ENCODE data around the gene PRTG. TPM values are rescaled to one million over a fixed set of nuclear protein-coding genes. Genes with fewer than 3 reads are reported as not detected.
"Not testable (repeated sequence)": the region's sequence is repeated elsewhere in the genome, so short reads cannot be mapped to it uniquely, and the experiment has no call there.

PRTG gene
- total and polyA plus RNA-seq, 10 of the 15 experiments (the other 5 are each of a cell fraction or from before 2014, with no cell fraction given): under 0.01 to 0.25 TPM; not detected in 8

- TF ChIP-seq SUPT20H (IDR thresholded peaks at IDR 0.05; ENCODE audit: borderline replicate concordance, control insufficient read depth, low read depth, low read length): no peak
Observed at GRCh38 chr15:55694652-55695150, 48.3 kb downstream of the PRTG start (continued).

- POLR2A ChIA-PET; CTCF ChIA-PET; SMC1A ChIA-PET (ENCODE audit: uncharacterized antibody, unreplicated experiment); H3K27ac ChIP-seq (ENCODE audit: control insufficient read depth, insufficient read depth); H4K20me1 ChIP-seq (ENCODE audit: control insufficient read depth, insufficient read depth); H3K27me3 ChIP-seq (replicated peaks in 1 of 2; ENCODE audit: control insufficient read depth in 2 of 2, insufficient read depth in 2 of 2, low read length in 1 of 2); H3K4me3 ChIP-seq; FAIRE-seq; H3K4me1 ChIP-seq (ENCODE audit: control insufficient read depth, insufficient read depth, low read length); H3K4me2 ChIP-seq (ENCODE audit: control insufficient read depth, insufficient read depth); H3K9ac ChIP-seq (ENCODE audit: control insufficient read depth, insufficient read depth, low read length); H2AFZ ChIP-seq (ENCODE audit: control insufficient read depth, low read depth, low read length); H3K9me3 ChIP-seq (replicated peaks; ENCODE audit: control insufficient read depth, insufficient read depth, low read length); H3K79me2 ChIP-seq (ENCODE audit: control insufficient read depth, insufficient read depth, low read length); intact Hi-C loops (cut with micrococcal nuclease; ENCODE audit: unreplicated experiment); ATAC-seq; in situ Hi-C loops (cut with MboI); RAD21 ChIA-PET (ENCODE audit: unreplicated experiment); DNase-seq (ENCODE audit: low read depth, low spot score); H3K36me3 ChIP-seq (ENCODE audit: control insufficient read depth in 2 of 2, insufficient read depth in 2 of 2, low read length in 1 of 2); BruUV-seq (replicated peaks): not testable (repeated sequence)
- 97% methylated on average over 11 of the region's 14 CpGs for WGBS (ENCODE audit: insufficient coverage, insufficient replicate concordance, low lambda C conversion rate, missing lambda C conversion rate)
Observed at GRCh38 chr15:55693116-55693515, 49.8 kb downstream of the PRTG start.

GRCh38 chr15:55687792-55688191 is 55.2 kb downstream of the PRTG start:
- TF ChIP-seq ZNF622 (IDR thresholded peaks at IDR 0.05): no peak
- no peak for TF ChIP-seq HDAC2 (IDR thresholded peaks at IDR 0.05)
- Histone ChIP-seq H2AFZ (ENCODE audit: control insufficient read depth, low read depth, low read length) (no peak overlapping the region), H4K20me1 (ENCODE audit: control insufficient read depth, insufficient read depth) (no peaks in the 10 kb centered on the region), H3K79me2 (ENCODE audit: control insufficient read depth, insufficient read depth, low read length) (no peaks in the 10 kb centered on the region), H3K27me3 (replicated peaks in 1 of 2; ENCODE audit: control insufficient read depth in 2 of 2, insufficient read depth in 2 of 2, low read length in 1 of 2) (no peaks in the 10 kb centered on the region), H3K9me3 (replicated peaks; ENCODE audit: control insufficient read depth, insufficient read depth, low read length) (no peaks in the 10 kb centered on the region; the same call in 2 of the 3 replicates), H3K4me3 (no peak overlapping the region), H3K36me3 (ENCODE audit: control insufficient read depth in 2 of 2, insufficient read depth in 2 of 2, low read length in 1 of 2) (no peaks in the 10 kb centered on the region), H3K4me2 (ENCODE audit: control insufficient read depth, insufficient read depth) (no peak overlapping the region), H3K4me1 (ENCODE audit: control insufficient read depth, insufficient read depth, low read length) (peaks cover 14% of the 10 kb centered on the region), H3K27ac (ENCODE audit: control insufficient read depth, insufficient read depth) (no peak overlapping the region), H3K9ac (ENCODE audit: control insufficient read depth, insufficient read depth, low read length) (no peak overlapping the region)
- no peak for FAIRE-seq
- no TSS peak for BruUV-seq (replicated peaks)
- 98% methylated on average over 6 of the region's 6 CpGs for WGBS (ENCODE audit: insufficient coverage, insufficient replicate concordance, low lambda C conversion rate, missing lambda C conversion rate)
- in situ Hi-C loops (cut with MboI) (no loop called here), intact Hi-C loops (cut with micrococcal nuclease; ENCODE audit: unreplicated experiment) (no loop called here)
- no peak for ATAC-seq
- ChIA-PET SMC1A (ENCODE audit: uncharacterized antibody, unreplicated experiment) (no interaction called here), CTCF (interaction anchor here (1.9 kb wide), 1 partner anchor 17 kb away, joined by 4 read pairs; no protein-coding TSS in a partner anchor), RAD21 (ENCODE audit: unreplicated experiment) (no interaction called here), POLR2A (no interaction called here)
- no peak for DNase-seq (ENCODE audit: low read depth, low spot score)
